Testis (tissue), 2 donors: ENCODE data around the gene TMEM273.

Source experiments
- POLR2A ChIP-seq: fragments of 450-650 bp; IDR thresholded peaks from one replicate; pipeline ENCODE4 v1.6.1; 2017; ENCODE audit warnings: antibody characterized with exemption, mild to moderate bottlenecking, moderate library complexity
- TF ChIP-seq, protein P1 (sequence below), 3 experiments: fragments of 450-650 bp in 2 of 3; fragments of 200-600 bp in 1 of 3; sonication (generic) in 1 of 3; IDR thresholded peaks; one replicate each; pipeline ENCODE4 v1.5.1; 2016 to 2019; ENCODE audit warnings: antibody characterized with exemption in 3 of 3, mild to moderate bottlenecking in 2 of 3, moderate library complexity in 1 of 3

DNA sequence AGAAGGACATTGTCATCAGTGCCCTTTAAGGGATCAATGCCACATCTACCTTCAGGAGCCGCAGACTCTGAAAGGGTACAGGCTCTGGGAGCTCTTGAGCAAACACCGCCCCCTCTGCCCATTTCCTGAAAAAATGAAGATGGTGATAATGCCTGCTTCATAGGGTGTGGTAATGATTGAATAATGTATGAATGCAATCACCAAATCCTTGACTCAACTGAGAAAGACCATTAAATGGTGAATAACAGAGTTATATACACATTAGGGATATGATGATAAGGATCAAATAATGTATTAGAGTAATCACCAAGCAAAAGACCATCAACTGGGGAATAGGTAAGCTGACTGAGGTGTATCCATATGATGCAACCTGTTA is 55.8 kb downstream of the TMEM273 start:
- no peak for TF ChIP-seq POLR2A
- TF ChIP-seq, protein P1, sequence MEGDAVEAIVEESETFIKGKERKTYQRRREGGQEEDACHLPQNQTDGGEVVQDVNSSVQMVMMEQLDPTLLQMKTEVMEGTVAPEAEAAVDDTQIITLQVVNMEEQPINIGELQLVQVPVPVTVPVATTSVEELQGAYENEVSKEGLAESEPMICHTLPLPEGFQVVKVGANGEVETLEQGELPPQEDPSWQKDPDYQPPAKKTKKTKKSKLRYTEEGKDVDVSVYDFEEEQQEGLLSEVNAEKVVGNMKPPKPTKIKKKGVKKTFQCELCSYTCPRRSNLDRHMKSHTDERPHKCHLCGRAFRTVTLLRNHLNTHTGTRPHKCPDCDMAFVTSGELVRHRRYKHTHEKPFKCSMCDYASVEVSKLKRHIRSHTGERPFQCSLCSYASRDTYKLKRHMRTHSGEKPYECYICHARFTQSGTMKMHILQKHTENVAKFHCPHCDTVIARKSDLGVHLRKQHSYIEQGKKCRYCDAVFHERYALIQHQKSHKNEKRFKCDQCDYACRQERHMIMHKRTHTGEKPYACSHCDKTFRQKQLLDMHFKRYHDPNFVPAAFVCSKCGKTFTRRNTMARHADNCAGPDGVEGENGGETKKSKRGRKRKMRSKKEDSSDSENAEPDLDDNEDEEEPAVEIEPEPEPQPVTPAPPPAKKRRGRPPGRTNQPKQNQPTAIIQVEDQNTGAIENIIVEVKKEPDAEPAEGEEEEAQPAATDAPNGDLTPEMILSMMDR (IDR thresholded peaks at IDR 0.05) = no peak
